Thymus (tissue), 11 donors: ENCODE measurements around the gene MAX. TPM values are rescaled to one million over a fixed set of nuclear protein-coding genes. Genes with fewer than 3 reads are reported as not detected.
"Not testable (repeated sequence)": the region's sequence is repeated elsewhere in the genome, so short reads cannot be mapped to it uniquely, and the experiment has no call there.

ENCODE experiments used
- DNase-seq, 9 donors: peaks; one replicate each; pipeline ENCODE4 v3.0.0-alpha.2; 2013; ENCODE audit warnings: low spot score in 9 of 9, low read depth in 6 of 9, missing footprints in 1 of 9
- H3K27ac ChIP-seq, 2 donors: one replicate each; pipeline ENCODE4 v1.5.1; 2013; ENCODE audit warnings: control low read depth in 1 of 2, low read depth in 1 of 2, low read length in 1 of 2, mild to moderate bottlenecking in 1 of 2, moderate library complexity in 1 of 2
- H3K27me3 ChIP-seq, 2 donors: one replicate each; pipeline ENCODE4 v1.5.1; 2013; ENCODE audit warnings: low read length in 1 of 2; ENCODE audit not compliant: control insufficient read depth in 2 of 2, insufficient read depth in 1 of 2
- H3K36me3 ChIP-seq, 2 donors: one replicate each; pipeline ENCODE4 v1.5.1; 2013; ENCODE audit warnings: low read length in 1 of 2, mild to moderate bottlenecking in 1 of 2, moderate library complexity in 1 of 2; ENCODE audit not compliant: control insufficient read depth in 2 of 2, insufficient read depth in 2 of 2
- H3K4me1 ChIP-seq, 2 donors: one replicate each; pipeline ENCODE4 v1.5.1; 2013; ENCODE audit warnings: low read length in 2 of 2; ENCODE audit not compliant: control insufficient read depth in 2 of 2, insufficient read depth in 2 of 2
- H3K4me3 ChIP-seq, 2 donors: one replicate each; pipeline ENCODE4 v1.5.1; 2013; ENCODE audit warnings: low read length in 2 of 2, control low read depth in 1 of 2, mild to moderate bottlenecking in 1 of 2
- H3K9me3 ChIP-seq, 2 donors: one replicate each; pipeline ENCODE4 v1.5.1; 2013; ENCODE audit warnings: low read length in 1 of 2, mild to moderate bottlenecking in 1 of 2; ENCODE audit not compliant: control insufficient read depth in 2 of 2, insufficient read depth in 1 of 2
- WGBS: extraction: QIAGEN DNeasy Blood & Tissue Kit; methylation state at CpG from one replicate; pipeline ENCODE4 v1.1.7; 2013; 5-methylcytosine and 5-hydroxymethylcytosine counted together
- polyA plus RNA-seq: library from polyadenylated mRNA; stranded (reverse); fragments of 200-250 nt; gene quantifications from one replicate; pipeline ENCODE4 v1.2.3, GENCODE V29; 2013
- total RNA-seq: library from RNA; stranded (reverse); fragments of 120-200 nt; gene quantifications from one replicate; pipeline ENCODE4 v1.2.4, GENCODE V29; 2013
- donor health status: healthy.

Gene MAX
- total and polyA plus RNA-seq, 2 donors, result 61.5 to 104 TPM

DNA sequence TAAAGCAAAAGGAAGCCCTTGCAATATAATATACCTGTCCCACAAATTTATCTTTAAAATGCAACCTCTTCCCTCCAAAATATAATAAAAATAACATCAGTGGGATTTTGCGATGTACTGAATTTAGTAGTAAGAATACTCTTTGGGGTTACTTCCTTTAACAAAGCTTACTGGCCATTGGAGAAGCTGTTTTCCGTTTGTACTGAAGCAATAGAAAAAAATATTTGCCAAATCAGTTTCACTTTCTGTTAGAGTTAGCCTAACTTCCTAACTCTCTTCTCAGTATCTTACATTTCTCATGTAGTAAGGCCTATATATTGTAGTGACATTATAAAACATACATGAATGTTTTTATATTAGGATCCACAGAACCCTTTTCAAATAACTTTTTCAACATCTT lies 3.7 kb downstream of the MAX start:
- Histone ChIP-seq H3K4me3 (peak overlapping the region in 1 of 2 donors; percentile 15), H3K9me3 (no peaks in the 10 kb centered on the region), H3K27me3 (no peaks in the 10 kb centered on the region), H3K36me3 (peaks cover 11 to 34% of the 10 kb centered on the region in 2 donors), H3K4me1 (peaks cover 19 to 30% of the 10 kb centered on the region in 2 donors), H3K27ac (peak overlapping the region in 1 of 2 donors; percentile 76)
- 1% methylated on average over 2 of the region's 2 CpGs for WGBS
- peak in 6 of 9 donors; percentile 42 to 74 (median 44) for DNase-seq

GRCh38 chr14:65096323-65097089 lies 5.8 kb downstream of the MAX start:
- WGBS, result 50% methylated on average over 6 of the region's 6 CpGs
- H3K4me1 ChIP-seq, result peaks cover 19 to 24% of the 10 kb centered on the region in 2 donors
- peak overlapping the region in 1 of 2 donors; percentile 53 for H3K27ac ChIP-seq
- H3K36me3 ChIP-seq, result peaks cover 25 to 55% of the 10 kb centered on the region in 2 donors
- H3K9me3 ChIP-seq, result no peaks in the 10 kb centered on the region
- H3K4me3 ChIP-seq, result no peak overlapping the region
- no peak for DNase-seq
- no peaks in the 10 kb centered on the region for H3K27me3 ChIP-seq

- Histone ChIP-seq H3K36me3 (peaks cover 29 to 62% of the 10 kb centered on the region in 2 donors), H3K4me3 (no peak overlapping the region), H3K4me1 (peaks cover 19 to 24% of the 10 kb centered on the region in 2 donors), H3K9me3 (no peaks in the 10 kb centered on the region), H3K27me3 (no peaks in the 10 kb centered on the region), H3K27ac (peak overlapping the region in 1 of 2 donors; percentile 53)
- 71% methylated on average over 3 of the region's 3 CpGs for WGBS
- peak in 1 of 9 donors; percentile 25 for DNase-seq
These were observed 6.6 kb downstream of the MAX start for GRCh38 chr14:65095633-65096205.

- H3K9me3 ChIP-seq, result peaks cover 2 to 4% of the 10 kb centered on the region in 2 donors
- 98% methylated on average over 2 of the region's 2 CpGs for WGBS
- peaks cover 15 to 16% of the 10 kb centered on the region in 2 donors for H3K4me1 ChIP-seq
- no peaks in the 10 kb centered on the region for H3K27me3 ChIP-seq
- H3K27ac ChIP-seq, result no peak overlapping the region
- DNase-seq, result no peak
- H3K36me3 ChIP-seq, result peaks cover 57 to 87% of the 10 kb centered on the region in 2 donors
- H3K4me3 ChIP-seq, result no peak overlapping the region
These were observed 10.0 kb downstream of the MAX start for GRCh38 chr14:65092349-65092748.

DNA sequence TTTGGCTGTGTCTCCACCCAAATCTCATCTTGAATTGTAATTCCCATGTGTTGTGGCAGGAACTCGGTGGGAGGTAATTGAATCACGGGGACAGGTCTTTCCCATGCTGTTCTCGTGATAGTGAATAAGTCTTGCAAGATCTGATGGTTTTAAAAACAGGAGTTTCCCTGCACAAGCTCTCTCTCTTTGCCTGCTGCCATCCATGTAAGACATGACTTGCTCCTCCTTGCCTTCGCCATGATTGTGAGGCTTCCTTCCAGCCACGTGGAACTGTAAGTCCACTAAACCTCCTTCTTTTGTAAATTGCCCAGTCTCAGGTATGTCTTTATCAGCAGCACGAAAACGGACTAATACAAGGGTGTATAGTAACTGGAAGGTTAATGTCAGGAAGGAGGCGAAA lies 14.5 kb downstream of the MAX start:
- WGBS, result 92% methylated on average over 8 of the region's 8 CpGs
- Histone ChIP-seq H3K36me3 (peaks cover 72 to 87% of the 10 kb centered on the region in 2 donors), H3K9me3 (peaks cover 7 to 11% of the 10 kb centered on the region in 2 donors)
- not testable (repeated sequence) for DNase-seq, H3K27ac ChIP-seq, H3K4me1 ChIP-seq, H3K27me3 ChIP-seq, H3K4me3 ChIP-seq

- Histone ChIP-seq H3K9me3 (peaks cover 7 to 11% of the 10 kb centered on the region in 2 donors), H3K36me3 (peaks cover 76 to 87% of the 10 kb centered on the region in 2 donors)
- H3K4me3 ChIP-seq, H3K4me1 ChIP-seq, H3K27ac ChIP-seq, H3K27me3 ChIP-seq, DNase-seq: not testable (repeated sequence)
- WGBS, result 95% methylated on average over 4 of the region's 4 CpGs
These were observed 15.6 kb downstream of the MAX start for GRCh38 chr14:65086686-65087085.

DNA sequence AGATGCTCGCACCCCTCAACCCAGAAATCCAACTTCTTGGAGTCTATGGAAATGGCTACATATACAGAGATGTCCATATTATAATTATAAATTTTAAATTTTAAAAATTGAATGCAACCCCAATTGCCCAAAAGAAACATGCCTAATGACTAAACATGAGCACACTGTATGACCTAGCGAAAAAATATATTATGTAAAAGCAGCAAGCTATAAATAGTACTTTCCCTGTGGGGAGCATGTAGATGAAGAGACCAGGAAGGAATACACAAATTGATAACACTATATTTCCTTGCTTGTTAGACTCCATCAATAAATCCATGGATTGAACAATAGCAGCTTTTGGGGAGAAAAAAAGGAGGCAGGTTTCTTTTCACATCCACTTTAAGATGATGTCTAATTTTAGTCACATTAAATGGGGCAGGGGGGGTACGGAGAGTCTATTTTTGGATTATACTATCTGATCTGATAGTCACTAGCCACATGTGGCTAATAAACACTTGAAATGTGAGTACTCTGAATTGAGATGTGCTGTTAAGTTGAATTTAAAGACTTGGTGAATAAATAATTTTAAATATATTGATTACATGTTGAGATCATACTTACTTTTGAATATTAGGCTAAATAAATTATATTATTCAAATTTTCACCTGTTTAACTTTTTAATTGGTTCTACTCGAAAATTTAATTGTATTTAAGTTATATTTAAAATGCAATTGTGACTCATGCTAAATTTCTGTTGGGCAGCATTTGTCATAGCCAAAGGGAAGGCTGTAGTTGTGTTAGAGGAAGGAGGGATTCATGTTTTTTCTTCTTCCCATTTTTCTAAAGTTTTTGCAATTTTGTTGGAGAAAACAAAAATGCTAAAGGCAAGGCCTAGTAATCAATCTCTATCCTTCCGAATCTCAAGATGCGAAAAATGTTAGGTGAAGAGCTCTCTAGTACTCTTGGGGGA lies 17.5 kb downstream of the MAX start:
- Histone ChIP-seq H3K4me3 (no peak overlapping the region), H3K4me1 (no peaks in the 10 kb centered on the region), H3K27me3 (no peaks in the 10 kb centered on the region), H3K27ac (no peak overlapping the region), H3K36me3 (peaks cover 77 to 84% of the 10 kb centered on the region in 2 donors), H3K9me3 (peaks cover 7 to 11% of the 10 kb centered on the region in 2 donors)
- WGBS, result 88% methylated on average over 6 of the region's 6 CpGs
- no peak for DNase-seq

DNA sequence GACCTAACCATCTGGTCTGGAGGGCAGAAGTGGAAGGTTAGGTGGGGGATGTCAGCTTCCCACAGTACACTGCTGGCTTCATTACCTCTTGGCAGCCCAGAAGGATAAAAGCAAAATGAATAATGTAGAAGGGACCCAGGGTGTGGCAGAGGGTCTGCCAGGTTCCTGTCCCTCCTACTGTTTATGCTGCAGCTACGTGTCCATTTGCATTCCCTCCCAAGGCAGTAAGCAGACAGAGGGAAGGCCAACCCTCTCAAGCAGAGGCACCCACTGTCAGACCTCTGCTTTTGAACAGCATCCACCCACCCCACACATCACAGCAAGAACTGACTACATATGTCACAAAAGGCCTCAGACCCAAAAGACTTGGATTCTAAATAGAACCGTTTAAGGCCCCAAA lies 19.4 kb downstream of the MAX start:
- H3K4me1 ChIP-seq, result no peaks in the 10 kb centered on the region
- no peak overlapping the region for H3K27ac ChIP-seq
- H3K9me3 ChIP-seq, result peaks cover 4 to 10% of the 10 kb centered on the region in 2 donors
- DNase-seq, result no peak
- H3K36me3 ChIP-seq, result peaks cover 78 to 80% of the 10 kb centered on the region in 2 donors
- H3K27me3 ChIP-seq, result no peaks in the 10 kb centered on the region
- WGBS, result 97% methylated on average over 2 of the region's 2 CpGs
- no peak overlapping the region for H3K4me3 ChIP-seq
